Uterus (tissue), 4 donors: ENCODE results near the gene ENKD1. TPM values are rescaled to one million over a fixed set of nuclear protein-coding genes. Genes with fewer than 3 reads are reported as not detected.

ENCODE experiments used
- DNase-seq, 2 donors: peaks; one replicate each; pipeline ENCODE4 v3.0.0-alpha.2; 2019 to 2020
- H3K27ac ChIP-seq, 2 donors: fragments of 200-600 bp; sonication (generic); 1 replicate in 1 of 2; 2 replicates in 1 of 2; pipeline ENCODE4 v1.5.1; 2016 to 2018
- H3K27me3 ChIP-seq, 2 donors: fragments of 200-600 bp; sonication (generic); one replicate each; pipeline ENCODE4 v1.5.1; 2018 to 2019; ENCODE audit warnings: control low read depth in 1 of 2
- H3K36me3 ChIP-seq, 2 donors: fragments of 200-600 bp; sonication (generic); one replicate each; pipeline ENCODE4 v1.5.1; 2019; ENCODE audit warnings: control low read depth in 1 of 2
- H3K4me1 ChIP-seq, 2 donors: fragments of 200-600 bp; sonication (generic); one replicate each; pipeline ENCODE4 v1.5.1; 2018 to 2019; ENCODE audit warnings: control low read depth in 1 of 2
- H3K4me3 ChIP-seq, 2 donors: fragments of 200-600 bp; sonication (generic); 1 replicate in 1 of 2; 2 replicates in 1 of 2; pipeline ENCODE4 v1.5.1; 2018 to 2019; ENCODE audit warnings: mild to moderate bottlenecking in 1 of 2
- H3K9me3 ChIP-seq, 2 donors: fragments of 200-600 bp; sonication (generic); one replicate each; pipeline ENCODE4 v1.5.1; 2019; ENCODE audit warnings: control low read depth in 1 of 2
- CTCF ChIP-seq, 4 experiments: fragments of 200-600 bp in 2 of 4; fragments of 450-650 bp in 2 of 4; sonication (generic) in 2 of 4; IDR thresholded peaks; one replicate each; pipeline ENCODE4 v1.5.1; 2016 to 2019; ENCODE audit warnings: antibody characterized with exemption in 4 of 4, mild to moderate bottlenecking in 2 of 4, moderate library complexity in 1 of 4
- POLR2A ChIP-seq, 2 donors: fragments of 450-650 bp; IDR thresholded peaks; one replicate each; pipeline ENCODE4 v1.6.1; 2016; ENCODE audit warnings: antibody characterized with exemption in 2 of 2, mild to moderate bottlenecking in 1 of 2, moderate library complexity in 1 of 2
- intact Hi-C: fragments of 100-400 bp; cut with DNase I; formaldehyde crosslinking; loops from one replicate; pipeline ENCODE4 v1.15.1; 2023; ENCODE audit warnings: low total_unique reads
- total RNA-seq, 4 donors: library from RNA; depleted of rRNA in 3 of 4; stranded (reverse); fragments of >200 nt in 3 of 4; gene quantifications; one replicate each; pipeline versions ENCODE4 v1.1.0 to v1.2.4, GENCODE V29; 2014 to 2023
- donor health status: DM: yes; HTN: yes; CAD: no.

Gene ENKD1
- total RNA-seq, 4 donors from 2014 or later = 4.1 to 22.4 (median 13.7) TPM

- no peak for TF ChIP-seq CTCF (IDR thresholded peaks at IDR 0.05)
- no peak for TF ChIP-seq POLR2A (IDR thresholded peaks at IDR 0.05)
- no peak for DNase-seq
- no peaks in the 10 kb centered on the region for H3K27me3 ChIP-seq
- H3K36me3 ChIP-seq = no peaks in the 10 kb centered on the region
- intact Hi-C loops = no loop called here
- H3K4me3 ChIP-seq = no peak overlapping the region
- H3K9me3 ChIP-seq = no peaks in the 10 kb centered on the region
- no peak overlapping the region for H3K27ac ChIP-seq
- peaks cover 0 to 4% of the 10 kb centered on the region in 2 donors for H3K4me1 ChIP-seq
Observed at GRCh38 chr16:67703626-67704025, 37.1 kb upstream of the ENKD1 start.

GRCh38 chr16:67702130-67702529, 35.6 kb upstream of the ENKD1 start:
- no peak for DNase-seq
- TF ChIP-seq CTCF (IDR thresholded peaks at IDR 0.05) (no peak), POLR2A (IDR thresholded peaks at IDR 0.05) (no peak)
- H3K36me3 ChIP-seq = no peaks in the 10 kb centered on the region
- no peak overlapping the region for H3K4me3 ChIP-seq
- H3K9me3 ChIP-seq = no peaks in the 10 kb centered on the region
- H3K4me1 ChIP-seq = peaks cover 0 to 4% of the 10 kb centered on the region in 2 donors
- no peak overlapping the region for H3K27ac ChIP-seq
- intact Hi-C loops = no loop called here
- H3K27me3 ChIP-seq = no peaks in the 10 kb centered on the region

GRCh38 chr16:67701420-67701819, 34.9 kb upstream of the ENKD1 start:
- no peaks in the 10 kb centered on the region for H3K27me3 ChIP-seq
- H3K9me3 ChIP-seq = no peaks in the 10 kb centered on the region
- intact Hi-C loops = no loop called here
- no peak for DNase-seq
- no peaks in the 10 kb centered on the region for H3K36me3 ChIP-seq
- H3K4me1 ChIP-seq = peaks cover 0 to 4% of the 10 kb centered on the region in 2 donors
- no peak overlapping the region for H3K27ac ChIP-seq
- no peak overlapping the region for H3K4me3 ChIP-seq
- TF ChIP-seq POLR2A (IDR thresholded peaks at IDR 0.05) (no peak), CTCF (IDR thresholded peaks at IDR 0.05) (no peak)

GRCh38 chr16:67699265-67699664, 32.7 kb upstream of the ENKD1 start:
- Histone ChIP-seq H3K27me3 (no peaks in the 10 kb centered on the region), H3K4me3 (no peak overlapping the region), H3K36me3 (no peaks in the 10 kb centered on the region), H3K27ac (no peak overlapping the region), H3K9me3 (no peaks in the 10 kb centered on the region), H3K4me1 (no peaks in the 10 kb centered on the region)
- DNase-seq = no peak
- no peak for TF ChIP-seq CTCF (IDR thresholded peaks at IDR 0.05)
- TF ChIP-seq POLR2A (IDR thresholded peaks at IDR 0.05) = no peak
- intact Hi-C loops = no loop called here

GRCh38 chr16:67697422-67698185, 31.1 kb upstream of the ENKD1 start:
- Histone ChIP-seq H3K9me3 (no peaks in the 10 kb centered on the region), H3K27me3 (no peaks in the 10 kb centered on the region), H3K4me3 (no peak overlapping the region), H3K4me1 (no peaks in the 10 kb centered on the region), H3K27ac (no peak overlapping the region), H3K36me3 (no peaks in the 10 kb centered on the region)
- intact Hi-C loops = no loop called here
- TF ChIP-seq CTCF (IDR thresholded peaks at IDR 0.05) (no peak), POLR2A (IDR thresholded peaks at IDR 0.05) (no peak)
- DNase-seq = no peak
